ENCODE data around the gene FHAD1. TPM values are rescaled to one million over a fixed set of nuclear protein-coding genes. Genes with fewer than 3 reads are reported as not detected.

FHAD1 gene
- total RNA-seq, 1 donor from 2014 or later = not detected

DNA sequence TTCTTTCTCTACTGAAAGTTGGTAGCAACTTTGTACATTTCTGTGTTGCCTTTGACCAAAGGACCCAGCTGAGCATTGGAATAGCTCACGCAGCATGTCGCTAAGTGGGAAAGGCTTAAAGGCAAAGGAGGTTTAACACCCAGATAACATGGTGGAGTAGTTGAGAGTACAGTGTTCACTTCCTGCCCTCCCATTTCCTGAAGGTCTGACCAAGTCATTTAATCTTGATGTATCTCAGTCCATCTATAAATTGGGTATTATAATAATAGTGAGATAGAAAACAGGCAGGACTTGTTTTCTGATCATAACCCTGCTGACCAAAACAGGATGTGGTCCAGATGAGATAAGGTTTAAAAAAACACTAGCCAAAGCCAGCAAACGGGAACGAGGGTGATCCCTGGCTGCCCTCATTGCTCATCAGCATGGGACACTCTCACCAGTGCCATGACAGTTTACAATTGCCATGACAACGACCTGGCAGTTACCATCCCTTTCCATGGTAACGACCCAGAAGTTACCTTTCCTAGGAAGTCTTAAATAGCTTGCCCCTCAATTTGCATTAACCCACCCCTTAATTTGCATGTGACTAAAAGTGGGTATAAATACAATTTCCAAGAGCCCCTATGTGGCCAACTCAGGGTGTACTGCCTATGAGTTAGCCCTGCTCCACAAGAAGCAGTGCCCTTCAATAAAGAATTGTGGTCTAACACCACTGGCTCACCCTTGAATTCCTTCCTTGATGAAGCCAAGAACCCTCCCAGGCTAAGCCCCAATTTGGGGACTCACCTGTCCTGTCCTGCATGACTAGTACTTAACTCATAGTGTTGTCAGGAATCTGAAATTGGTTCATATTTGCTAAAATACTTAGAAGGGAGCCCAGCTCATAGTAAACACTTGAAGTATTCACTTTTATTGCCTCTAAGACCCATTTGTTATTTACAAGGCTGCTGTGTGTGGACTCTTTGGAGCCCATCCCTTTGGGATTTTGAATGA is 28.4 kb upstream of the FHAD1 start:
- no peak for TF ChIP-seq POLR2A (IDR thresholded peaks at IDR 0.05)
- DNase-seq (ENCODE audit: extremely low spot score in 2 of 2) = no peak
- intact Hi-C loops (cut with DNase I) = loop anchor here (10.0 kb wide), 1 partner anchor 64 kb away; the partner anchor contains the start of gene TMEM51
- H3K36me3 ChIP-seq = peaks cover 0 to 13% of the 10 kb centered on the region in 2 donors
- H3K27ac ChIP-seq = no peak overlapping the region
- no peaks in the 10 kb centered on the region for H3K9me3 ChIP-seq
- H3K27me3 ChIP-seq = no peaks in the 10 kb centered on the region
- peaks cover 26% of the 10 kb centered on the region for H3K4me1 ChIP-seq
- no peak overlapping the region for H3K4me3 ChIP-seq

DNA sequence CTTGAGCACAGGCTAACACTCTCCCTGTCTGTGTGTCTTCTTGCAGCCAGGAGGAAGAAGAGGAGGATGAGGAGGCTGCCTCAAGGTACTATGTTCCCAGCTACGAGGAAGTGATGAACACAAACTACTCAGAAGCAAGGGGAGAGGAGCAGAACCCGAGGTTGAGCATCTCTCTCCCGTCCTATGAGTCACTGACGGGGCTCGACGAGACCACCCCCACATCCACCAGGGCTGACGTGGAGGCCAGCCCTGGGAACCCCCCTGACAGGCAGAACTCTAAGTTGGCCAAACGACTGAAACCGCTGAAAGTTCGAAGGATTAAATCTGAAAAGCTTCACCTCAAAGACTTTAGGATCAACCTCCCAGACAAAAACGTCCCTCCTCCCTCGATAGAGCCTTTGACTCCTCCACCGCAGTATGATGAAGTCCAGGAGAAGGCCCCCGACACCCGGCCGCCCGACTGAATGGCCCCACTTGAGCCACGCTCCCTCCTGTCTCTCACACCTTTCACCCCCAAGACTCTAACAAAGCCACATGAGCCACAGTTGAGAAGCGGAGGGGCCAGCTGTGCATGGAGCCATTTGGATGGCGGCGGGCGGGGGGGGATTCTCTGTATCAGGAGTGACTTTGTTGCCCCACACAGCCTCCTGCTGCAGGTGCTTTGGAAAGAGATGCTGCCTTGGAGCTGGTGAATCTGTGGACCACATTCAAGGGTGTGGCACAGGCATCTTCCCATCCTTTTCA is 27.6 kb upstream of the FHAD1 start:
- H3K4me1 ChIP-seq = peaks cover 22% of the 10 kb centered on the region
- H3K4me3 ChIP-seq = no peak overlapping the region
- peaks cover 0 to 13% of the 10 kb centered on the region in 2 donors for H3K36me3 ChIP-seq
- H3K27ac ChIP-seq = no peak overlapping the region
- H3K9me3 ChIP-seq = no peaks in the 10 kb centered on the region
- DNase-seq (ENCODE audit: extremely low spot score in 2 of 2) = no peak
- no peaks in the 10 kb centered on the region for H3K27me3 ChIP-seq
- intact Hi-C loops (cut with DNase I) = loop anchor here (10.0 kb wide), 1 partner anchor 65 kb away; the partner anchor contains the start of gene TMEM51
- TF ChIP-seq, protein P1, sequence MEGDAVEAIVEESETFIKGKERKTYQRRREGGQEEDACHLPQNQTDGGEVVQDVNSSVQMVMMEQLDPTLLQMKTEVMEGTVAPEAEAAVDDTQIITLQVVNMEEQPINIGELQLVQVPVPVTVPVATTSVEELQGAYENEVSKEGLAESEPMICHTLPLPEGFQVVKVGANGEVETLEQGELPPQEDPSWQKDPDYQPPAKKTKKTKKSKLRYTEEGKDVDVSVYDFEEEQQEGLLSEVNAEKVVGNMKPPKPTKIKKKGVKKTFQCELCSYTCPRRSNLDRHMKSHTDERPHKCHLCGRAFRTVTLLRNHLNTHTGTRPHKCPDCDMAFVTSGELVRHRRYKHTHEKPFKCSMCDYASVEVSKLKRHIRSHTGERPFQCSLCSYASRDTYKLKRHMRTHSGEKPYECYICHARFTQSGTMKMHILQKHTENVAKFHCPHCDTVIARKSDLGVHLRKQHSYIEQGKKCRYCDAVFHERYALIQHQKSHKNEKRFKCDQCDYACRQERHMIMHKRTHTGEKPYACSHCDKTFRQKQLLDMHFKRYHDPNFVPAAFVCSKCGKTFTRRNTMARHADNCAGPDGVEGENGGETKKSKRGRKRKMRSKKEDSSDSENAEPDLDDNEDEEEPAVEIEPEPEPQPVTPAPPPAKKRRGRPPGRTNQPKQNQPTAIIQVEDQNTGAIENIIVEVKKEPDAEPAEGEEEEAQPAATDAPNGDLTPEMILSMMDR (IDR thresholded peaks at IDR 0.05) = no peak
- TF ChIP-seq POLR2A (IDR thresholded peaks at IDR 0.05) (no peak), POLR2AphosphoS5 (IDR thresholded peaks at IDR 0.05; ENCODE audit: insufficient read depth in 1 of 2, low read depth in 1 of 2) (no peak)

DNA sequence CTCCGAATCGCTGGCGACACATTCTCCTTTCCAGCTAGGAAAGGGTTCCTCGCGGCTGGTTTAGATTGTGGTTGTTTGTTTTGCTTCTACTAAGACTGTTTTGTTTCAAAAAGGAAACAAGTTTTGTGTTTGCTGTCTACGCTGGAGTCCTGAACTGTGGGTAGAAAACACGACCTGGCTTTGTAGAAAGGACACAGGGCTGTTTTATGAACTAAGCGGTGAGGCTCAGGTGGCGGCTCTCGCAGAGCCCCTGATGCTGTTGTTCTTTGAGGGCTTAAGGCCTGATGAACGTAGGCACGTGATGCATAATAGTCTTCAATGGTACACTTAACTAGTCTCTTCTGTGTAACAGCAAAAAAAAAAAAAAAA is 27.0 kb upstream of the FHAD1 start:
- Histone ChIP-seq H3K36me3 (peaks cover 0 to 13% of the 10 kb centered on the region in 2 donors), H3K4me1 (peaks cover 21% of the 10 kb centered on the region), H3K27me3 (no peaks in the 10 kb centered on the region), H3K9me3 (no peaks in the 10 kb centered on the region), H3K4me3 (no peak overlapping the region), H3K27ac (no peak overlapping the region)
- TF ChIP-seq, protein P1 (IDR thresholded peaks at IDR 0.05) = no peak
- TF ChIP-seq POLR2A (IDR thresholded peaks at IDR 0.05) = no peak
- intact Hi-C loops (cut with DNase I) = no loop called here
- no peak for DNase-seq (ENCODE audit: extremely low spot score in 2 of 2)

DNA sequence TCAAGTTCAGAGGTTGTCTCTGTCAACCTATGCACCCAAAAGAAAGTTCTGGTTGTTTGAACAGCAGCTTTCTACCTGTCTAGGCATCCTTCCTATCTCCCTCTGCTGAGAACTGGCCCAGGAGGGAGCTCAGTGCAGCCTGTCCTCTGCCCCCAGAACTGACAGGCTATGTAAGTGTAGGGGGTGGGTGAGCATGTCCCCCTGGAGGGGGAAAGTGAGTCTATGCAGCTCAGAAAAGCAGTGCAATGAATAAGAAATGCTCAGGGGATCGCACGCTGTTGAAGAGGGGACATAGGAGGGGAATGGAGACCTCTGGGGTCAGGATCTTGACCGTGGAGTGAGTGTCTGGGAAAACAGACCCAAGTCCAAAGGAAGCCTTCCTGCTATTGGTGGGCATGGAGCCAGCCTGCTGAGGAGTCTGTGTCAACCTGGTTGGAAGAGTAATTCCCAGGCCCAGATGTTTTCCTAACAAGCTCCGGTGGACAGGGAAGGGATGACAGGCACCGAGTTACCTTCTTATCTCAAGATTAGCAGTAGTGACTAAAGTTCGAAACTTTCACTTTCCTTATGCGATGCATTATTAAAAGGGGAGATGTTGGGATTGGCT is 26.1 kb upstream of the FHAD1 start:
- peaks cover 0 to 13% of the 10 kb centered on the region in 2 donors for H3K36me3 ChIP-seq
- no peak overlapping the region for H3K27ac ChIP-seq
- intact Hi-C loops (cut with DNase I) = no loop called here
- no peaks in the 10 kb centered on the region for H3K9me3 ChIP-seq
- no peak for DNase-seq (ENCODE audit: extremely low spot score in 2 of 2)
- H3K4me3 ChIP-seq = no peak overlapping the region
- TF ChIP-seq POLR2A (IDR thresholded peaks at IDR 0.05) (no peak), POLR2AphosphoS5 (IDR thresholded peaks at IDR 0.05; ENCODE audit: insufficient read depth in 1 of 2, low read depth in 1 of 2) (no peak)
- TF ChIP-seq, protein P1 (IDR thresholded peaks at IDR 0.05) = no peak
- no peaks in the 10 kb centered on the region for H3K27me3 ChIP-seq
- H3K4me1 ChIP-seq = peaks cover 18% of the 10 kb centered on the region

DNA sequence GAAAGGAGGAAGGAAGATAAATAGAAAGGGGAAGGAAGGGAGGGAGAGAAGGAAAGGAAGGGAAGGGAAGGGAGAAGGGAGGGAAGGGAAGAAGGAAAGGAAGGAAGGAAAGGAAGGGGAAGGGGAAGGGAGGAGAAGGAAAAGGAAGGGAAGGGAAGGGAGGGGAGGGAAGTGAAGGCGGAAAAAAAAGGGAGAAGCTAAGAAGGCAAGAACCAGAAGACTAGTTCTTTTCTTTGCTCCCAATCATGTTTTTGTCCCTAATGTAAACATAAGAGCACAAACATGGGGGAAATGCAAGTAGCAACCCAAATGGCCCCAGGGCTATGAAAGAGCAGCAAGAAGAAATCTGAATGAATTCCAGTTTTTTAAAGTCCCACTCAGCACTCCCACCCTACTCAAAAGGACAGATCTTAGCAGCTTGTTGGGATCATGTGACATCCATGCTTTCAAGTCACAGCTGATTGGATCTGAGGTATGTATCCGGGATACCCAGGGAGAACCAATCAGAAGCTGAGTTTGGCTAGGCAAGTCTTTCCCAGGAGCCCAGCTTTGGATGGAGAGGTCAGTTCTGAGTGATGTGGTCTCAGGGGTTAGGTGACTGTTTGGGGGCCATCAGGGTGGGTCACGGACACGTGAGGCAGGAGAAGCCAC is 24.2 kb upstream of the FHAD1 start:
- no peak for DNase-seq (ENCODE audit: extremely low spot score in 2 of 2)
- Histone ChIP-seq H3K27ac (no peak overlapping the region), H3K4me1 (peaks cover 18% of the 10 kb centered on the region), H3K9me3 (no peaks in the 10 kb centered on the region), H3K4me3 (no peak overlapping the region), H3K36me3 (peaks cover 0 to 13% of the 10 kb centered on the region in 2 donors), H3K27me3 (no peaks in the 10 kb centered on the region)
- intact Hi-C loops (cut with DNase I) = no loop called here
- no peak for TF ChIP-seq POLR2AphosphoS5 (IDR thresholded peaks at IDR 0.05; ENCODE audit: insufficient read depth in 1 of 2, low read depth in 1 of 2)
- no peak for TF ChIP-seq POLR2A (IDR thresholded peaks at IDR 0.05)
- TF ChIP-seq, protein P1 (IDR thresholded peaks at IDR 0.05) = no peak
